Activated CD4-positive, alpha-beta T cell treated with anti-CD3 and anti-CD28 coated beads for 36 hours (primary cell): ENCODE measurements around the gene ADAMTS16. TPM values are rescaled to one million over a fixed set of nuclear protein-coding genes. Genes with fewer than 3 reads are reported as not detected.

Source experiments
- ATAC-seq: fragments of 200-7000 bp; cut with Tn5 transposase; one replicate; pipeline ENCODE4 v1.10.0; 2021; ENCODE audit warnings: mild to moderate bottlenecking, moderate library complexity
- CTCF ChIA-PET: fragments of 350-600 bp; sonication (Branson Sonifier 250); formaldehyde crosslinking; loops from one replicate; lab custom pipeline; 2021; ENCODE audit warnings: antibody characterized with exemption; lab: Charles Lee
- POLR2A ChIA-PET: fragments of 350-600 bp; sonication (Branson Sonifier 250); formaldehyde crosslinking; loops from one replicate; lab custom pipeline; 2021; ENCODE audit warnings: antibody characterized with exemption, inconsistent platforms; lab: Charles Lee
- DNase-seq: peaks from one replicate; pipeline ENCODE4 v3.0.0-alpha.2; 2020
- H3K27ac Mint-ChIP-seq: one replicate; pipeline ENCODE4 v1.8.0; 2021; ENCODE audit warnings: mixed read lengths
- H3K27me3 Mint-ChIP-seq: one replicate; pipeline ENCODE4 v1.8.0; 2021; ENCODE audit warnings: mixed read lengths
- H3K36me3 Mint-ChIP-seq: one replicate; pipeline ENCODE4 v1.8.0; 2021; ENCODE audit warnings: low read depth, mixed read lengths
- H3K4me1 Mint-ChIP-seq: one replicate; pipeline ENCODE4 v1.8.0; 2021; ENCODE audit warnings: mixed read lengths
- H3K4me3 Mint-ChIP-seq: one replicate; pipeline ENCODE4 v1.8.0; 2021; ENCODE audit warnings: mild to moderate bottlenecking, moderate library complexity, mixed read lengths
- H3K9me3 Mint-ChIP-seq: one replicate; pipeline ENCODE4 v1.8.0; 2021; ENCODE audit warnings: low read depth, mixed read lengths
- intact Hi-C, 2 experiments: fragments of 100-400 bp; cut with DNase I in 1 of 2; cut with micrococcal nuclease in 1 of 2; formaldehyde crosslinking; loops; one replicate each; pipeline versions ENCODE4 v1.14.2 to v1.15.1; 2022 to 2024; cut with DNase I, micrococcal nuclease
- total RNA-seq, 2 experiments: library from RNA; stranded (reverse); gene quantifications; one replicate each; pipeline ENCODE4 v1.2.3, GENCODE V29; 2021

Gene ADAMTS16
- total RNA-seq, 2 experiments from 2014 or later: not detected

GRCh38 chr5:5330728-5331452 lies 190.8 kb downstream of the ADAMTS16 start:
- no peak overlapping the region for H3K27ac Mint-ChIP-seq
- ChIA-PET POLR2A (no interaction called here), CTCF (interaction anchor here (0.9 kb wide), 1 partner anchor 160 kb away, joined by 3 read pairs; no protein-coding TSS in a partner anchor)
- ATAC-seq (no peak), DNase-seq (no peak)
- peaks cover 11% of the 10 kb centered on the region for H3K9me3 Mint-ChIP-seq
- H3K36me3 Mint-ChIP-seq: no peaks in the 10 kb centered on the region
- no peaks in the 10 kb centered on the region for H3K4me1 Mint-ChIP-seq
- peaks cover 2% of the 10 kb centered on the region for H3K27me3 Mint-ChIP-seq
- intact Hi-C loops: no loop called here
- no peak overlapping the region for H3K4me3 Mint-ChIP-seq

GRCh38 chr5:5331848-5332247 lies 191.7 kb downstream of the ADAMTS16 start:
- no peak for DNase-seq
- no peak overlapping the region for H3K27ac Mint-ChIP-seq
- peaks cover 11% of the 10 kb centered on the region for H3K9me3 Mint-ChIP-seq
- no peak for ATAC-seq
- no peak overlapping the region for H3K4me3 Mint-ChIP-seq
- H3K4me1 Mint-ChIP-seq: no peaks in the 10 kb centered on the region
- ChIA-PET CTCF (no interaction called here), POLR2A (no interaction called here)
- intact Hi-C loops: no loop called here
- H3K27me3 Mint-ChIP-seq: peaks cover 2% of the 10 kb centered on the region
- H3K36me3 Mint-ChIP-seq: no peaks in the 10 kb centered on the region

- Mint-ChIP-seq H3K9me3 (peaks cover 11% of the 10 kb centered on the region), H3K36me3 (no peaks in the 10 kb centered on the region), H3K4me3 (no peak overlapping the region), H3K4me1 (no peaks in the 10 kb centered on the region), H3K27ac (no peak overlapping the region), H3K27me3 (peaks cover 2% of the 10 kb centered on the region)
- ChIA-PET CTCF (no interaction called here), POLR2A (no interaction called here)
- DNase-seq: no peak
- intact Hi-C loops: no loop called here
- no peak for ATAC-seq
Measured at GRCh38 chr5:5332287-5332686, 192.2 kb downstream of the ADAMTS16 start.

- Mint-ChIP-seq H3K27ac (no peak overlapping the region), H3K27me3 (no peaks in the 10 kb centered on the region), H3K36me3 (no peaks in the 10 kb centered on the region), H3K4me1 (no peaks in the 10 kb centered on the region), H3K4me3 (no peak overlapping the region), H3K9me3 (no peaks in the 10 kb centered on the region)
- intact Hi-C loops: no loop called here
- ATAC-seq: no peak
- POLR2A ChIA-PET: no interaction called here
- no peak for DNase-seq
- CTCF ChIA-PET: no interaction called here
Measured at GRCh38 chr5:5335107-5335506, 195.0 kb downstream of the ADAMTS16 start.

- H3K9me3 Mint-ChIP-seq: no peaks in the 10 kb centered on the region
- H3K4me3 Mint-ChIP-seq: no peak overlapping the region
- CTCF ChIA-PET: no interaction called here
- intact Hi-C loops: no loop called here
- no peaks in the 10 kb centered on the region for H3K27me3 Mint-ChIP-seq
- no peak overlapping the region for H3K27ac Mint-ChIP-seq
- no peaks in the 10 kb centered on the region for H3K36me3 Mint-ChIP-seq
- no peaks in the 10 kb centered on the region for H3K4me1 Mint-ChIP-seq
- no peak for ATAC-seq
- no peak for DNase-seq
- POLR2A ChIA-PET: no interaction called here
Measured at GRCh38 chr5:5335700-5336264, 195.7 kb downstream of the ADAMTS16 start.

GRCh38 chr5:5339257-5339656 lies 199.1 kb downstream of the ADAMTS16 start:
- ATAC-seq (no peak), DNase-seq (no peak)
- Mint-ChIP-seq H3K4me3 (no peak overlapping the region), H3K27me3 (peaks cover 3% of the 10 kb centered on the region), H3K4me1 (no peaks in the 10 kb centered on the region), H3K27ac (no peak overlapping the region), H3K36me3 (no peaks in the 10 kb centered on the region), H3K9me3 (no peaks in the 10 kb centered on the region)
- CTCF ChIA-PET: no interaction called here
- intact Hi-C loops: no loop called here
- POLR2A ChIA-PET: no interaction called here

GRCh38 chr5:5340206-5340729 lies 200.1 kb downstream of the ADAMTS16 start:
- intact Hi-C loops: no loop called here
- CTCF ChIA-PET: no interaction called here
- H3K4me3 Mint-ChIP-seq: no peak overlapping the region
- peaks cover 3% of the 10 kb centered on the region for H3K27me3 Mint-ChIP-seq
- no peak overlapping the region for H3K27ac Mint-ChIP-seq
- POLR2A ChIA-PET: no interaction called here
- ATAC-seq (no peak), DNase-seq (no peak)
- no peaks in the 10 kb centered on the region for H3K4me1 Mint-ChIP-seq
- no peaks in the 10 kb centered on the region for H3K36me3 Mint-ChIP-seq
- H3K9me3 Mint-ChIP-seq: no peaks in the 10 kb centered on the region

- Mint-ChIP-seq H3K9me3 (no peaks in the 10 kb centered on the region), H3K4me1 (no peaks in the 10 kb centered on the region), H3K27ac (no peak overlapping the region), H3K4me3 (no peak overlapping the region), H3K36me3 (no peaks in the 10 kb centered on the region), H3K27me3 (peaks cover 3% of the 10 kb centered on the region)
- intact Hi-C loops: no loop called here
- DNase-seq (no peak), ATAC-seq (no peak)
- POLR2A ChIA-PET: no interaction called here
- CTCF ChIA-PET: no interaction called here
Measured at GRCh38 chr5:5341531-5342292, 201.6 kb downstream of the ADAMTS16 start.

GRCh38 chr5:5342784-5343183 lies 202.7 kb downstream of the ADAMTS16 start:
- H3K27ac Mint-ChIP-seq: no peak overlapping the region
- H3K9me3 Mint-ChIP-seq: no peaks in the 10 kb centered on the region
- H3K4me1 Mint-ChIP-seq: no peaks in the 10 kb centered on the region
- H3K4me3 Mint-ChIP-seq: no peak overlapping the region
- ATAC-seq (no peak), DNase-seq (no peak)
- no peaks in the 10 kb centered on the region for H3K36me3 Mint-ChIP-seq
- ChIA-PET CTCF (no interaction called here), POLR2A (no interaction called here)
- H3K27me3 Mint-ChIP-seq: peaks cover 3% of the 10 kb centered on the region
- intact Hi-C loops: no loop called here

- Mint-ChIP-seq H3K36me3 (no peaks in the 10 kb centered on the region), H3K4me3 (no peak overlapping the region), H3K27me3 (peaks cover 3% of the 10 kb centered on the region), H3K27ac (no peak overlapping the region), H3K4me1 (no peaks in the 10 kb centered on the region), H3K9me3 (no peaks in the 10 kb centered on the region)
- POLR2A ChIA-PET: no interaction called here
- DNase-seq (no peak), ATAC-seq (no peak)
- intact Hi-C loops: no loop called here
- CTCF ChIA-PET: no interaction called here
Measured at GRCh38 chr5:5343568-5343967, 203.4 kb downstream of the ADAMTS16 start.

- peaks cover 3% of the 10 kb centered on the region for H3K27me3 Mint-ChIP-seq
- DNase-seq (no peak), ATAC-seq (no peak)
- ChIA-PET CTCF (no interaction called here), POLR2A (no interaction called here)
- H3K9me3 Mint-ChIP-seq: no peaks in the 10 kb centered on the region
- no peak overlapping the region for H3K4me3 Mint-ChIP-seq
- H3K4me1 Mint-ChIP-seq: no peaks in the 10 kb centered on the region
- H3K27ac Mint-ChIP-seq: no peak overlapping the region
- H3K36me3 Mint-ChIP-seq: no peaks in the 10 kb centered on the region
- intact Hi-C loops: no loop called here
Measured at GRCh38 chr5:5344051-5344571, 204.0 kb downstream of the ADAMTS16 start.
